Body of pancreas (tissue), 4 donors: ENCODE measurements around the gene ATP8A2.

Experiments
- CTCF ChIP-seq, 7 experiments: fragments of 450-650 bp in 4 of 7; fragments of 200-600 bp in 3 of 7; sonication (generic) in 3 of 7; IDR thresholded peaks; one replicate each; pipeline ENCODE4 v1.5.1; 2016 to 2019; ENCODE audit warnings: antibody characterized with exemption in 7 of 7
- POLR2A ChIP-seq, 3 donors: fragments of 450-650 bp; IDR thresholded peaks; one replicate each; pipeline ENCODE4 v1.6.1; 2016; ENCODE audit warnings: antibody characterized with exemption in 3 of 3, mild to moderate bottlenecking in 2 of 3

GRCh38 chr13:25541434-25542123, 169.8 kb downstream of the ATP8A2 start:
- TF ChIP-seq CTCF (IDR thresholded peaks at IDR 0.05): no peak
- no peak for TF ChIP-seq POLR2A (IDR thresholded peaks at IDR 0.05)
